Dedifferentiated amniotic fluid mesenchymal stem cell (primary cell): ENCODE measurements around the gene POLR3H.
"Not testable (repeated sequence)": the region's sequence is repeated elsewhere in the genome, so short reads cannot be mapped to it uniquely, and the experiment has no call there.

Experiments
- DNase-seq: peaks from one replicate; pipeline ENCODE4 v3.0.0-alpha.2; 2016; ENCODE audit errors: extremely low spot score

Gene POLR3H

DNA sequence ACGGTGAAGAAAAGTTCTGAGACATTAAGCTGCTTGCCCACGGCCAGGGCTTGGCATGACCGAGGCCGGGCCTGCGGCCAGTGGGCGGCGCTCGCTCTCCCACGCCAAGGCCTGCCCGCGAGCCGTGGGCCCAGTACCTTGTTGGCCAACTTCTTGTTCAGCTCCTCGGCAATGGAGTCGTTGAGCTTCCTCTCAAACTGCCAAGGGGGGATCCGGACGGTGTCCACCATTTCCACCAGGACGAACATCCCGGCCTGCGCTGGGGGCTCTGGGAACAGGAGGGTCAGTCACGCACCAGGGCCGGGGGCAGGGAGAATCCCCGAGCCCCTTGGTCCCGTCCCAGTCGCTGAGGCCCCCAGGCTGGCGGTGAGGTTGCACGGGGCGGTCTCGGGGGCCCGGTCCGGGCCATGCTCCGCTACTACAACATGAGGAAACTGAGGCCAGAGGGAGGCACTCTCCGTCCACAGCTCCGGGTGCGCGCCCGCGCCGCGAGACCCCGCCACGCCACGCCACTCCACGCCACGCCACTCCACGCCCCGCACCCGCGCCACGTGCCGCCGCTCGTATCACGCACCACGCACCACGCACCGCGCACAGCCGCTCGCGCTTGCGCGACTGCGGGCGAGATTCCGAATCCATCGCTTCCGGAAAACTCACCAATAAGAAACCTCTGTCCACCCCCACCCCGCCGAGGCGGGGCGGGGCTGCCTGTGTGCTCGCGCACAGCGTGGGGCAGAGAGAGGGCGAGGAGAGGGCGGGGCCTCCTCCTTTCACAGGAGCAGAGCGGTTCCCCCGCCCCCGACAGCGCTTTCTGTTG, at the start of gene POLR3H:
Gene POLR3H (minus strand): TSS at position 617 of the 817 bp plus-strand sequence. CDS start 369 bp downstream, at position 248.
- peak; percentile 97 for DNase-seq

DNA sequence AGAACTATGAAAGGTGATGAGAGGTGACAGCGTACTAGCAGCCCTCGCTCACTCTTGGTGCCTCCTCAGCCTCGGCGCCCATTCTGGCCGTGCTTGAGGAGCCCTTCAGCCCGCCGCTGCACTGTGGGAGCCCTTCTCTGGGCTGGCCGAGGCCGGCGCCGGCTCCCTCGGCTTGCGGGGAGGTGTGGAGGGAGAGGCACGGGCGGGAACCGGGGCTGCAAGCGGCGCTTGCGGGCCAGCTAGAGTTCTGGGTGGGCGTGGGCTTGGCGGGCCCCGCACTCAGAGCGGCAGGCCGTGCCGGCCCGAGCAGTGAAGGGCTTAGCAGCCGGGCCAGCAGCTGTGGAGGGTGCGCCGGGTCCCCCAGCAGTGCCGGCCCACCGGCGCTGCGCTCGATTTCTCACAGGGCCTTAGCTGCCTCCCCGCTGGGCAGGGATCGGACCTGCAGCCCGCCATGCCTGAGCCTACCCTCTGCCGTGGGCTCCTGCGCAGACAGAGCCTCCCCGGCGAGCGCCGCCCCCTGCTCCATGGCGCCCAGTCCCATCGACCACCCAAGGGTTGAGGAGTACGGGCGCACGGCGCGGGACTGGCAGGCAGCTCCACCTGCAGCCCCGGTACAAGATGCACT, 49.2 kb upstream of the POLR3H start:
- DNase-seq: not testable (repeated sequence)

GRCh38 chr22:41589391-41590241, 45.3 kb upstream of the POLR3H start, which contains the start of gene PMM1:
TSS of gene PMM1 (minus strand) at chr22:41589840. CDS start at chr22:41589805, 35 bp downstream.
- DNase-seq: peak; percentile 100

- DNase-seq: no peak
These were observed 43.1 kb upstream of the POLR3H start for GRCh38 chr22:41587347-41587723.

DNA sequence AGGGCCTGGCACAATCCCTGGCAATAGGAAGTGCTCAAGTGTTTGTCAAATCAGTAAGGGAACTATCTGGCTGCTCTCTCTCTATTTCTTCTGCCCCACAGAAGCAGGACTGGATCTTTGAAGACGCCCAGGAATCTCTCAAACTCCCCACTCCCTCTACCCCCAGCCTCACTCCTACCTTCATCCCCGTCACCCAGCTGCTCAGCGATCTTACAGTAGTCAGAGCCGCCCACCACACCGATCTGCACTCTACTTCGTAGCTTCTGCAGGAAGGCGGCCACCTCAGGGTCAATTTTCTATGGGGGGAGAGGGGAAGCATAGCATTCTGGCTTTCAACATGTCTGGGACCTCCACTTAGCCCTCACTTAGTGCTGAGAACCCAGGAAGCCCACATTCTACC, 41.6 kb upstream of the POLR3H start:
- no peak for DNase-seq

- DNase-seq: no peak
These were observed 40.6 kb upstream of the POLR3H start for GRCh38 chr22:41584881-41585280.

DNA sequence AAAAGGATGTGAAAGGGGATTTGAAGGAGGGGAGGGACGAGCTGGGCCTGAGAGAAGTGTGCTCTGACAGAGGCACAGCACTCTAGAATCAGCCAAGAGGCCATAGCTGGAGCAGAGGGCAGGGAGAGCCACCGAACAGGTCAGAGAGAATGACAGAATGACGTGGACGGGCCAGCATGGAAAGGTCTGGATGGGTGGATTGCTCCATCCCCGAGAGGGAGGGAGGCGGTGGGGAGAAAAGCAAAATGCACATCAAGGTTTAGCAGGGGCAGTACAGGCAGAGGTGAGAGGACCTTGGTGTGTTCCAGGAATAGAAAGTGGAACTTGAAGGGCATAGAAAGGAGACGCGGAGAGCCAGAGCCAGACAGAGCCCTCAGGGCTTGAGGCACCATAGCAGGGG, 38.4 kb upstream of the POLR3H start:
- DNase-seq: no peak

DNA sequence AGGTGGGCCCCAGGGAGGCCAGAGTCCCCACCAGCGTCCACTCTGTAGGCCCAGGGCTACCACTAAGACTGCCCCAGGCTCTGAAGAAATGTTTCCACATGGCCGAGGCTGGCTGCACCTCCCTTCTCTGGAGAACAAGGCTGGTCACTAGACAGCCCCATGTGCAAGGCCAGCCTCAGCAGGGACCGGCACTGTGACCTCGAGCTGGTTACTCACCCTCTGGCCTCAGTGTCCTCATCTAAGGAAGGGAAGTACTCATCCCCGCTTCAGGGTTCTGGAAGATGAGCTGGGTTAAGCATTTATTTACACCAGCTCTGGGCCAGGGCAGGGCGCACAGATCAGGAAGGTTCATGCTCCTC, 35.7 kb upstream of the POLR3H start:
- DNase-seq: no peak

- DNase-seq: no peak
These were observed 35.2 kb upstream of the POLR3H start for GRCh38 chr22:41579297-41579996.

DNA sequence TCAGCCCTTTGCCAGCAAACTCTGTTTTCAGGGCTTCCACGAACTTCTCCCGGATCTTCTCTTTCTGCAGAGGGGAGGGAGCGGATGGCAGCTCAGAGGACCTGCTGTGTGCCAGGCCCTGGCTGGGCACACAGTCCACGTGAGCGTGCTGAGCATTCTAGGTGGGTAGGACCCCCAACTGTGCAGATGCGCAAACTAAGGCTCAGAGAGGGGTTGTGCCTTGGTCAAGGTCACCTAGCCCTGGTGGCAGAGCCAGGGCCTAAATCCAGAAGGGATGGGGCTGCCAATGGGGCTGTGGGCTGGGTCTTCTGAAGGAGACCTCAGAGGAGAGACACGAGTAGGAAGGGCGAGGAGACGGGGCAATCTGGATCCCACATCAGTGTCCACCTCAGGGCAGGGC, 34.5 kb upstream of the POLR3H start:
- DNase-seq: no peak

DNA sequence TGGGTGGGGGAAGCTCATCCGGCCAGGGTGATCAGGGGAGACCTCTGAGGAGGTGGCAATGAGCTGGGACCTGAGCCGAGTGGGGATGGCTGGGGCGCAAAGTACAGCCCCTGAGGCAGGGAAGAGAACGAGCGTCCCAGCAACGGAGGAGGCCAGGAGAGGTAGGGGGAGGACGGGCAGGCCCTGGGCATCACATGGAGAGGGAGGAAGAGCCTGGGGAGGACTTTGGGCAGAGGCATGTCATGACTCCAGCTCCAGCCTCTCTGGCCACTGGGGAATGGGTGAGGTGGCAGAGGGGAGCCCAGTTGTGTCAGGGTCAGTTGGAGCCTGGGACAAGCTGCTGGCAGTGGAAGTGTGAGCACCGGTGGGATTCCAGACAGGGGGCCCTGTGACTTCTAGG, 33.8 kb upstream of the POLR3H start:
- no peak for DNase-seq

DNA sequence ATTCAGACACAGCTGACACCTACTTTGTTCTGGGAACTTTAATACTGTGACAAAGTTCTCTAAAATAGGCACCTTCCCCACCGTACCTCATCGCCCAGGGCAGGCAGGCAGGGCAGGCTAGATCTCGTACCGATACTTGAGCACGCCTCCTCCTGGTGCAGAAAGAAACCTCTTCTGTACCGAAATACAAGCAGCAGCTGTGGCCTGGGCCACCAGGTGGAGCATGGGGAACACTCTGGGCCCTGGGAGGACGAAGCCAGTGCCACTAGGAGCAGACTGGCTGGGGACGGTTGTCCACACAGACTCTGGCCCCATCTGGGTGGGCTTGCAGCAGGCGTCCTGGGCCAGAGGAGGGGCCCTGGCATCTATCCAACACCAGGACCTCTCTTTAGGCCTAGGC, 32.6 kb upstream of the POLR3H start:
- no peak for DNase-seq

DNA sequence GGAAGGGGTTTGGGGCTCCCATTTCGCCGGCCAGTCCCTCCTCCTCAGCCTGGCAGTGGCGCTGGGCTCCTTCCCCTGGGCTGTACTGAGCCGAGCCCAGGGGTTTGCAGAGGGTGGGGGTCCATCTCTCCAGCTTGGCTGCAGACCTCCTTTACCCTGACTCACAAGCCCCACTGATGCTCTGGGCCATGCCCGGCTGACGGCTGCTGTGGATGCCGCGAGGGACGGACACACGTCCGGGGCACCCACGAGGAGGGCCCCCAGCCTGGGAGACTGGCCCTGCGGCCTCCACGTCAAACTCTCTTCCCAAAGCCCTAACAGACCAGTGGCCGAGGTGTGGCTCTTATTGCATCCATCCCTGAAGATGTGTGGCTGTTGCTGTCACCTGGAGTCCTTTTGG, 31.3 kb upstream of the POLR3H start:
- DNase-seq: no peak

- no peak for DNase-seq
These were observed 30.6 kb upstream of the POLR3H start for GRCh38 chr22:41574847-41575381.

GRCh38 chr22:41573677-41574076, 29.4 kb upstream of the POLR3H start:
- DNase-seq: no peak

- not testable (repeated sequence) for DNase-seq
These were observed 28.0 kb upstream of the POLR3H start for GRCh38 chr22:41572305-41572704.

- no peak for DNase-seq
These were observed 27.5 kb upstream of the POLR3H start for GRCh38 chr22:41571786-41572185.

DNA sequence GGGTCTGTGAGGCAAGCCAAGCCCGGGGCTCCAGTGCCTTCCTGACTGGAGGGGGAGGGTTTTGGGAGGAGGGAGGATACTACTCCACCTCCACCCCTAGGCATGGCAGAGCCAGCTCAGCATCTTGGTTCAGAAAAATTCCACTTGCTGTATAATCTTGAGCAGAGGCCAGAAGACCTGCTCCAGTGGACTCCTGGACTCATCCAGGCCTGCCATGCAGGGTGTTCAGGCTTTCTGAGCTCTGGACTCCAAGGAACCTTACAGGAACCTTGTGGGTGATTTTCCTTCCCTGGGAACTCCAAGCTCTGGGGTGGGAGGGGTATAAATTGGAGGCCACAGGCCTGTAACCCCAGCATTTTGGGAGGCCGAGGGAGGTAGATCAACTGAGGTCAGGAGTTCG, 26.0 kb upstream of the POLR3H start:
- DNase-seq: no peak

DNA sequence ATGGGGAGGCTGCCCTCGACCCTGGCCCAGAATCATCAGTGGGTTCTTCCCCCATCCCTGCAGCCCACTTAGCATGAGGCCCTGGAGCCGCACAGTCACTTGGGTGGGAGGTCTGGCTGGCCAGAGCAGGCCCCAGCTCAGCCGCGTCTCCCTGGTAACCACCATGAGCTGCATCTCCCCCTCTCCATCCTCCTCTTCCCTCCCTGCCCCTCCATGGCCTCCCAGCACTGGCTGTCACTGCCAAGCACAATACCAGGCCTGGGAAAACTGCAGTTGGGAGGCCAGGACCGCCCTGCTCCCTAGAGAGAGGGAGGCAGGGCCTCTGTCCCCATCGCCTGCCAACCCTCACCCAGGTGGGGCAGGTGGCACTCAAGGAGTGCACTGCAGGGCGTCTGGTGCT, 24.5 kb upstream of the POLR3H start:
- DNase-seq: no peak

- DNase-seq: no peak
These were observed 23.2 kb upstream of the POLR3H start for GRCh38 chr22:41567512-41567768.

DNA sequence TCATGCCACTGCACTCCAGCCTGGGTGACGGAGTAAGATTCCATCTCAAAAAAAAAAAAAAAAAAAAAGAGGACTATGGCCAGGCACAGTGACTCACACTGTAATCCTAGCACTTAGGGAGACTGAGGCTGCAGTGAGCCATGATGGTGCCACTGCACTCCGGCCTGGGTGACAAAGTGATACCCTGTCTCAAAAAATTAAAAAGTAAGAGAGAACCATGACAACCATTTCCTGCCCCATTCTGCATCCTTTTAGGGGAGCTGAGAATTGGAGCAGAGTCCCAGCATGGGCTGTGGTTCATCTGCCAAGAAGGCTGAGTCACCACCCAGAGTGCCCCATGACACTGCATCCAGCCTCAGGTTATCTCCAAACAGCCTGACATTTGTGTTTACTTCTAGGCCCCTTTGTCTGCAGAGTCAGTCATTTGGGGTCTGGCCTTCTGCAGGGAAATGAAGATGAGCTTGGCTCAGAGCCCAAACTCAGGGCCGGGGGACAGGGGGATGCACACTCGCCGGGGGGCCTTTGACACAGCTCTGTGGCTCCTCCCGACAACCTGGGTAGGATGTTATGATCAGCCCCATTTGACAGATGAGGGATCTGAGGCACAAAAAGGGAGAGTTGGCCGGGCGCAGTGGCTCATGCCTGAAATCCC, 21.3 kb upstream of the POLR3H start:
- DNase-seq: no peak
